ENCODE results near the gene TARDBP.
"Not testable (repeated sequence)": the region's sequence is repeated elsewhere in the genome, so short reads cannot be mapped to it uniquely, and the experiment has no call there.

Gene TARDBP

GRCh38 chr1:11058595-11059154 lies 46.2 kb downstream of the TARDBP start:
- peak overlapping the region; percentile 13 to 96 (median 89); a peak in 19 of 22 replicates for H3K27ac ChIP-seq
- H3K9ac ChIP-seq = peak overlapping the region; percentile 83 to 99 (median 93)
- H3K4me2 ChIP-seq = peak overlapping the region; percentile 90 to 99 (median 96)
- no peaks in the 10 kb centered on the region for H3K9me3 ChIP-seq (replicated peaks in 1 of 11)
- TF ChIP-seq Cebpa-rat (IDR thresholded peaks at IDR 0.05) = no peak
- H3K27me3 ChIP-seq = no peaks in the 10 kb centered on the region
- peaks cover 22 to 42% (median 30%) of the 10 kb centered on the region in 10 experiments for H3K4me1 ChIP-seq
- H4K20me1 ChIP-seq = peaks cover 0 to 57% (median 39%) of the 10 kb centered on the region in 11 experiments; a peak in 18 of 22 replicates
- peak overlapping the region; percentile 76 to 100 (median 98) for H3K4me3 ChIP-seq
- H3K36me3 ChIP-seq = peaks cover 20 to 76% (median 64%) of the 10 kb centered on the region in 11 experiments; a peak in 21 of 22 replicates

GRCh38 chr1:11059155-11059967 lies 46.9 kb downstream of the TARDBP start:
- Histone ChIP-seq H3K27ac (peak overlapping the region; percentile 13 to 96 (median 89); a peak in 21 of 22 replicates), H4K20me1 (peaks cover 0 to 50% (median 32%) of the 10 kb centered on the region in 11 experiments; a peak in 17 of 22 replicates), H3K36me3 (peaks cover 22 to 79% (median 64%) of the 10 kb centered on the region in 11 experiments; a peak in 21 of 22 replicates), H3K9ac (peak overlapping the region; percentile 83 to 99 (median 93)), H3K4me3 (peak overlapping the region; percentile 76 to 100 (median 98)), H3K9me3 (replicated peaks in 1 of 11) (no peaks in the 10 kb centered on the region), H3K4me1 (peaks cover 22 to 37% (median 29%) of the 10 kb centered on the region in 10 experiments), H3K27me3 (no peaks in the 10 kb centered on the region), H3K4me2 (peak overlapping the region; percentile 90 to 99 (median 96))
- TF ChIP-seq Cebpa-rat (IDR thresholded peaks at IDR 0.05) = no peak

GRCh38 chr1:11059968-11060830 lies 47.7 kb downstream of the TARDBP start, which contains the start of gene SRM:
SRM (minus strand) TSS chr1:11060018; CDS start chr1:11059943, 75 bp downstream.
- H3K36me3 ChIP-seq = peaks cover 27 to 79% (median 64%) of the 10 kb centered on the region in 11 experiments
- peaks cover 0 to 4% (median 3%) of the 10 kb centered on the region in 11 experiments; a peak in 6 of 22 replicates for H3K9me3 ChIP-seq (replicated peaks in 1 of 11)
- H3K4me2 ChIP-seq = peak within 1 kb of the TSS; percentile 90 to 99 (median 97)
- H3K9ac ChIP-seq = peak within 1 kb of the TSS; percentile 83 to 99 (median 93)
- no peak for TF ChIP-seq Cebpa-rat (IDR thresholded peaks at IDR 0.05)
- H4K20me1 ChIP-seq = peaks cover 0 to 42% (median 27%) of the 10 kb centered on the region in 11 experiments; a peak in 17 of 22 replicates
- peaks cover 22 to 34% (median 29%) of the 10 kb centered on the region in 10 experiments for H3K4me1 ChIP-seq
- peak within 1 kb of the TSS; percentile 76 to 100 (median 98) for H3K4me3 ChIP-seq
- peak within 1 kb of the TSS; percentile 22 to 96 (median 89); a peak in 21 of 22 replicates for H3K27ac ChIP-seq
- H3K27me3 ChIP-seq = no peaks in the 10 kb centered on the region

- peak overlapping the region in 3 of 11 experiments; percentile 2 to 93 (median 18); a peak in 1 of 22 replicates for H3K27ac ChIP-seq
- H3K9me3 ChIP-seq (replicated peaks in 1 of 11) = peaks cover 0 to 7% (median 5%) of the 10 kb centered on the region in 11 experiments; a peak in 6 of 22 replicates
- peak overlapping the region in 6 of 11 experiments; percentile 4 to 98 (median 12); a peak in 6 of 22 replicates for H3K9ac ChIP-seq
- peak overlapping the region in 9 of 11 experiments; percentile 78 to 98 (median 88); a peak in 15 of 22 replicates for H3K4me2 ChIP-seq
- peaks cover 33 to 81% (median 68%) of the 10 kb centered on the region in 11 experiments for H3K36me3 ChIP-seq
- no peak overlapping the region for H3K4me3 ChIP-seq
- H4K20me1 ChIP-seq = peaks cover 0 to 28% (median 14%) of the 10 kb centered on the region in 11 experiments; a peak in 16 of 22 replicates
- no peaks in the 10 kb centered on the region for H3K27me3 ChIP-seq
- H3K4me1 ChIP-seq = peaks cover 22 to 34% (median 29%) of the 10 kb centered on the region in 10 experiments
- no peak for TF ChIP-seq Cebpa-rat (IDR thresholded peaks at IDR 0.05)
These were observed 49.4 kb downstream of the TARDBP start for GRCh38 chr1:11061652-11062365.

GRCh38 chr1:11062965-11063401 lies 50.5 kb downstream of the TARDBP start:
- Histone ChIP-seq H3K4me3 (no peak overlapping the region), H4K20me1 (peaks cover 0 to 16% (median 5%) of the 10 kb centered on the region in 11 experiments; a peak in 6 of 22 replicates), H3K4me1 (peaks cover 22 to 29% (median 24%) of the 10 kb centered on the region in 10 experiments), H3K9me3 (replicated peaks in 1 of 11) (peaks cover 0 to 7% (median 5%) of the 10 kb centered on the region in 11 experiments; a peak in 6 of 22 replicates), H3K4me2 (no peak overlapping the region), H3K27me3 (no peaks in the 10 kb centered on the region), H3K9ac (no peak overlapping the region; a peak in 1 of 22 replicates), H3K36me3 (peaks cover 45 to 81% (median 66%) of the 10 kb centered on the region in 11 experiments), H3K27ac (no peak overlapping the region)
- no peak for TF ChIP-seq Cebpa-rat (IDR thresholded peaks at IDR 0.05)

GRCh38 chr1:11063937-11064537 lies 51.6 kb downstream of the TARDBP start:
- not testable (repeated sequence) for H3K27ac ChIP-seq; H3K4me3 ChIP-seq; H3K4me2 ChIP-seq; H3K27me3 ChIP-seq; H3K9me3 ChIP-seq (replicated peaks in 1 of 11); H3K9ac ChIP-seq
- Histone ChIP-seq H3K4me1 (peaks cover 11 to 18% (median 14%) of the 10 kb centered on the region in 10 experiments), H4K20me1 (peaks cover 0 to 15% (median under 1%) of the 10 kb centered on the region in 11 experiments; a peak in 4 of 22 replicates), H3K36me3 (peaks cover 55 to 81% (median 69%) of the 10 kb centered on the region in 11 experiments)

GRCh38 chr1:11064942-11065341 lies 52.5 kb downstream of the TARDBP start:
- H3K4me1 ChIP-seq = peaks cover 11 to 17% (median 14%) of the 10 kb centered on the region in 10 experiments
- peaks cover 0 to 19% (median 0%) of the 10 kb centered on the region in 11 experiments; a peak in 2 of 22 replicates for H4K20me1 ChIP-seq
- no peak overlapping the region for H3K4me2 ChIP-seq
- peaks cover 64 to 88% (median 78%) of the 10 kb centered on the region in 11 experiments for H3K36me3 ChIP-seq
- H3K27me3 ChIP-seq = no peaks in the 10 kb centered on the region
- H3K9ac ChIP-seq = no peak overlapping the region
- H3K27ac ChIP-seq = no peak overlapping the region
- H3K9me3 ChIP-seq (replicated peaks in 1 of 11) = peaks cover 0 to 7% (median 5%) of the 10 kb centered on the region in 11 experiments; a peak in 6 of 22 replicates
- TF ChIP-seq Cebpa-rat (IDR thresholded peaks at IDR 0.05) = no peak
- no peak overlapping the region for H3K4me3 ChIP-seq
